ENCODE measurements around the gene C16orf74. TPM values are rescaled to one million over a fixed set of nuclear protein-coding genes. Genes with fewer than 3 reads are reported as not detected.

Gene C16orf74
- total and polyA plus RNA-seq, 2 of the 13 experiments (the other 11 are each of a cell fraction or from before 2014, with no cell fraction given) = 0.13 to 0.29 TPM

- TF ChIP-seq ZNF530 (CRISPR knock-in tag; IDR thresholded peaks at IDR 0.05; ENCODE audit: low read depth) = no peak
- peak; percentile 57 for TF ChIP-seq CREM (IDR thresholded peaks at IDR 0.05)
- no peak for TF ChIP-seq CREM (CRISPR knock-in tag; IDR thresholded peaks at IDR 0.05)
- TF ChIP-seq PTBP1 (IDR thresholded peaks at IDR 0.05; ENCODE audit: low read depth, low read length, poor library complexity, severe bottlenecking) = no peak
- no peak for TF ChIP-seq ZNF652 (CRISPR knock-in tag; IDR thresholded peaks at IDR 0.05; ENCODE audit: borderline replicate concordance, low read depth)
- TF ChIP-seq SYNCRIP (IDR thresholded peaks at IDR 0.05; ENCODE audit: insufficient read depth, low read depth, low read length) = no peak
- TF ChIP-seq RFXAP (CRISPR knock-in tag; IDR thresholded peaks at IDR 0.05; ENCODE audit: borderline replicate concordance) = no peak
- peak; percentile 87 for TF ChIP-seq ARHGAP35 (CRISPR knock-in tag; IDR thresholded peaks at IDR 0.05; ENCODE audit: borderline replicate concordance)
- TF ChIP-seq ZNF557 (CRISPR knock-in tag; IDR thresholded peaks at IDR 0.05) = peak; percentile 61; the same call in 1 of the 2 replicates
- TF ChIP-seq ZNF572 (CRISPR knock-in tag; IDR thresholded peaks at IDR 0.05) = 0 out of 2 replicates have a peak, but pooled peaks have one; percentile 82
- peak; percentile 73 for TF ChIP-seq ZNF205 (CRISPR knock-in tag; IDR thresholded peaks at IDR 0.05)
- no peak; the same call in 1 of the 2 replicates for TF ChIP-seq AKNA (CRISPR knock-in tag; IDR thresholded peaks at IDR 0.05; ENCODE audit: borderline replicate concordance)
- peak; percentile 69 for TF ChIP-seq ZNF274 (CRISPR knock-in tag; IDR thresholded peaks at IDR 0.05)
- no peak; the same call in 1 of the 2 replicates for TF ChIP-seq ZMYM3 (CRISPR knock-in tag; IDR thresholded peaks at IDR 0.05)
- TF ChIP-seq KDM1A (CRISPR knock-in tag; IDR thresholded peaks at IDR 0.05) = no peak
- TF ChIP-seq POGK (CRISPR knock-in tag; conservative IDR thresholded peaks at IDR 0.05) = peak; percentile 87
- peak; percentile 82 for TF ChIP-seq ZBTB38 (CRISPR knock-in tag; IDR thresholded peaks at IDR 0.05)
- peak; percentile 17; the same call in 1 of the 2 replicates for TF ChIP-seq THRA (CRISPR knock-in tag; IDR thresholded peaks at IDR 0.05; ENCODE audit: borderline replicate concordance)
- TF ChIP-seq GTF2F1 (IDR thresholded peaks at IDR 0.05; ENCODE audit: low read length) = peak; percentile 86
- TF ChIP-seq ZNF101 (CRISPR knock-in tag; IDR thresholded peaks at IDR 0.05; ENCODE audit: borderline replicate concordance, low read depth) = peak; percentile 53; the same call in 1 of the 2 replicates
These were observed 48.8 kb upstream of the C16orf74 start, which contains the start of the genes COX4I1 and EMC8 (continued) for GRCh38 chr16:85799497-85800320.
